H9 (cell line): Measurements from ENCODE around the gene OR2D2. TPM values are rescaled to one million over a fixed set of nuclear protein-coding genes. Genes with fewer than 3 reads are reported as not detected.

Experiments used
- DNase-seq: peaks from one replicate; pipeline ENCODE4 v3.0.0-alpha.2; 2017
- H2AFZ ChIP-seq: one replicate; pipeline ENCODE4 v1.6.1; 2013; ENCODE audit warnings: mild to moderate bottlenecking, low read length, control low read depth, moderate library complexity
- H2AK5ac ChIP-seq: 2 replicates; pipeline ENCODE4 v1.6.1; 2013; ENCODE audit warnings: low read length, control low read depth, mixed read lengths; ENCODE audit not compliant: insufficient read length
- H2BK120ac ChIP-seq: one replicate; pipeline ENCODE4 v1.6.1; 2013; ENCODE audit warnings: low read depth, mild to moderate bottlenecking, low read length, control low read depth, inconsistent platforms; ENCODE audit not compliant: poor library complexity, severe bottlenecking
- H2BK12ac ChIP-seq: 2 replicates; pipeline ENCODE4 v1.6.1; 2013; ENCODE audit warnings: low read length, control low read depth, mixed read lengths, low read depth; ENCODE audit not compliant: insufficient read length
- H2BK15ac ChIP-seq: 2 replicates; pipeline ENCODE4 v1.6.1; 2013; ENCODE audit warnings: low read depth, low read length, control low read depth
- H2BK20ac ChIP-seq: one replicate; pipeline ENCODE4 v1.6.1; 2013; ENCODE audit warnings: low read depth, mild to moderate bottlenecking, low read length, control low read depth, inconsistent platforms; ENCODE audit not compliant: poor library complexity, severe bottlenecking
- H2BK5ac ChIP-seq: 2 replicates; pipeline ENCODE4 v1.6.1; 2013; ENCODE audit warnings: low read length, control low read depth, mixed read lengths; ENCODE audit not compliant: insufficient read length
- H3K14ac ChIP-seq: 2 replicates; pipeline ENCODE4 v1.6.1; 2013; ENCODE audit warnings: low read length, control low read depth; ENCODE audit not compliant: insufficient read depth
- H3K18ac ChIP-seq: 2 replicates; pipeline ENCODE4 v1.6.1; 2013; ENCODE audit warnings: low read depth, mild to moderate bottlenecking, mixed read lengths, low read length, control low read depth; ENCODE audit not compliant: insufficient read length
- H3K23ac ChIP-seq: 2 replicates; pipeline ENCODE4 v1.6.1; 2013; ENCODE audit warnings: low read length, control low read depth, mixed read lengths, low read depth; ENCODE audit not compliant: insufficient read length
- H3K23me2 ChIP-seq: 2 replicates; pipeline ENCODE4 v1.6.1; 2013; ENCODE audit warnings: low read depth, mild to moderate bottlenecking, mixed read lengths, low read length, control low read depth; ENCODE audit not compliant: insufficient read length, poor library complexity, severe bottlenecking
- H3K27ac ChIP-seq: 2 replicates; pipeline ENCODE4 v1.5.1; 2013; ENCODE audit warnings: low read length, control low read depth, mixed read lengths, low read depth; ENCODE audit not compliant: insufficient read length
- H3K27me3 ChIP-seq: 2 replicates; pipeline ENCODE4 v1.6.1; 2013; ENCODE audit warnings: low read length, control low read depth, inconsistent platforms; ENCODE audit not compliant: insufficient read depth
- H3K4ac ChIP-seq: 2 replicates; pipeline ENCODE4 v1.6.1; 2013; ENCODE audit warnings: low read depth, mild to moderate bottlenecking, control low read depth, inconsistent platforms, low read length, moderate library complexity
- H3K4me1 ChIP-seq: 2 replicates; pipeline ENCODE4 v1.6.1; 2013; ENCODE audit warnings: low read length, control low read depth, inconsistent platforms; ENCODE audit not compliant: insufficient read depth
- H3K4me2 ChIP-seq: 2 replicates; pipeline ENCODE4 v1.6.1; 2013; ENCODE audit warnings: low read length, control low read depth, mixed read lengths; ENCODE audit not compliant: insufficient read length, insufficient read depth
- H3K56ac ChIP-seq: 2 replicates; pipeline ENCODE4 v1.6.1; 2013; ENCODE audit warnings: low read depth, mild to moderate bottlenecking, mixed read lengths, low read length, control low read depth; ENCODE audit not compliant: insufficient read length
- H3K79me1 ChIP-seq: 2 replicates; pipeline ENCODE4 v1.6.1; 2013; ENCODE audit warnings: low read depth, mild to moderate bottlenecking, moderate library complexity, low read length, control low read depth, inconsistent platforms; ENCODE audit not compliant: insufficient read depth, poor library complexity, severe bottlenecking
- H3K79me2 ChIP-seq: 2 replicates; pipeline ENCODE4 v1.6.1; 2013; ENCODE audit warnings: low read length, control low read depth, inconsistent platforms; ENCODE audit not compliant: insufficient read depth
- H3K9ac ChIP-seq: 2 replicates; pipeline ENCODE4 v1.6.1; 2013; ENCODE audit warnings: low read length, control low read depth, mixed read lengths; ENCODE audit not compliant: insufficient read length; ENCODE audit errors: extremely low read depth
- H3K9me3 ChIP-seq: one replicate; pipeline ENCODE4 v1.6.1; 2013; ENCODE audit warnings: low read depth, low read length, inconsistent platforms; ENCODE audit not compliant: control insufficient read depth
- H3T11ph ChIP-seq: one replicate; pipeline ENCODE4 v1.6.1; 2013; ENCODE audit warnings: mild to moderate bottlenecking, low read length, control low read depth, inconsistent platforms
- H4K20me1 ChIP-seq: one replicate; pipeline ENCODE4 v1.6.1; 2013; ENCODE audit not compliant: control insufficient read depth, insufficient read length, insufficient read depth
- H4K5ac ChIP-seq: 2 replicates; pipeline ENCODE4 v1.6.1; 2013; ENCODE audit warnings: low read depth, mild to moderate bottlenecking, mixed read lengths, low read length, control low read depth; ENCODE audit not compliant: insufficient read length
- H4K8ac ChIP-seq: replicated peaks from 2 replicates; pipeline ENCODE4 v1.6.1; 2013; ENCODE audit warnings: low read length, control low read depth, mixed read lengths, low read depth; ENCODE audit not compliant: insufficient read length
- H4K91ac ChIP-seq: 2 replicates; pipeline ENCODE4 v1.6.1; 2013; ENCODE audit warnings: low read depth, mild to moderate bottlenecking, moderate library complexity, mixed read lengths, low read length, control low read depth; ENCODE audit not compliant: insufficient read length
- H3K27ac Mint-ChIP-seq, 3 experiments: 2 replicates in 2 of 3; 3 replicates in 1 of 3; pipeline ENCODE4 v1.8.0; 2020 to 2021; ENCODE audit warnings: mixed read lengths in 3 of 3, mild to moderate bottlenecking in 1 of 3, moderate library complexity in 1 of 3
- H3K27me3 Mint-ChIP-seq: 2 replicates; pipeline ENCODE4 v1.8.0; 2021; ENCODE audit warnings: low read depth, mild to moderate bottlenecking, moderate library complexity, mixed read lengths
- H3K36me3 Mint-ChIP-seq, 3 experiments: 2 replicates in 2 of 3; 3 replicates in 1 of 3; pipeline ENCODE4 v1.8.0; 2020 to 2021; ENCODE audit warnings: low read depth in 3 of 3, mixed read lengths in 3 of 3; ENCODE audit not compliant: insufficient read depth in 1 of 3
- H3K4me1 Mint-ChIP-seq, 2 experiments: 2 replicates each; pipeline ENCODE4 v1.8.0; 2020; ENCODE audit warnings: mixed read lengths in 2 of 2
- H3K4me3 Mint-ChIP-seq, 2 experiments: 2 replicates in 1 of 2; 3 replicates in 1 of 2; pipeline ENCODE4 v1.8.0; 2020 to 2021; ENCODE audit warnings: mild to moderate bottlenecking in 2 of 2, mixed read lengths in 2 of 2, moderate library complexity in 1 of 2
- H3K9me3 Mint-ChIP-seq, 2 experiments: 2 replicates in 1 of 2; 3 replicates in 1 of 2; pipeline ENCODE4 v1.8.0; 2020; ENCODE audit warnings: mild to moderate bottlenecking in 2 of 2, mixed read lengths in 2 of 2, moderate library complexity in 1 of 2
- CTCF ChIP-seq: fragments of 200-600 bp; sonication (generic); conservative IDR thresholded peaks from 3 replicates; pipeline ENCODE4 v1.8.0; 2021; ENCODE audit warnings: antibody characterized with exemption, mild to moderate bottlenecking
- WGBS: extraction: QIAGEN DNeasy Blood & Tissue Kit; methylation state at CpG from one replicate; pipeline ENCODE4 v1.1.7; 2013; ENCODE audit warnings: missing lambda C conversion rate, low lambda C conversion rate, mixed read lengths; ENCODE audit not compliant: insufficient read length; ENCODE audit errors: extremely low coverage; 5-methylcytosine and 5-hydroxymethylcytosine counted together
- total RNA-seq: library from RNA; stranded (reverse); gene quantifications from 2 replicates; pipeline ENCODE4 v1.2.1, GENCODE V29; 2021

The OR2D2 gene
- total RNA-seq, 1 experiment from 2014 or later = 0.26 TPM

GRCh38 chr11:6871278-6871677 lies 21.0 kb downstream of the OR2D2 start:
- Mint-ChIP-seq H3K9me3 (no peaks in the 10 kb centered on the region), H3K4me1 (no peaks in the 10 kb centered on the region), H3K27me3 (no peaks in the 10 kb centered on the region), H3K36me3 (no peaks in the 10 kb centered on the region), H3K27ac (no peak overlapping the region), H3K4me3 (no peak overlapping the region)
- H3K9me3 ChIP-seq = no peaks in the 10 kb centered on the region
- H3K79me1 ChIP-seq = no peaks in the 10 kb centered on the region
- no peak overlapping the region for H2BK5ac ChIP-seq
- H3K4ac ChIP-seq = no peak overlapping the region
- no peak for TF ChIP-seq CTCF
- no peak overlapping the region for H3K14ac ChIP-seq
- no peak overlapping the region for H3T11ph ChIP-seq
- no peak overlapping the region for H3K27ac ChIP-seq
- WGBS = no CpG with 5 or more reads among the region's 1 CpG
- H3K79me2 ChIP-seq = no peaks in the 10 kb centered on the region
- H3K4me2 ChIP-seq = no peak overlapping the region
- H3K18ac ChIP-seq = no peak overlapping the region
- no peak for DNase-seq
- no peak overlapping the region for H2BK15ac ChIP-seq
- no peak overlapping the region for H2BK20ac ChIP-seq
- no peak overlapping the region for H4K8ac ChIP-seq
- no peak overlapping the region for H3K56ac ChIP-seq
- H2AK5ac ChIP-seq = no peak overlapping the region
- H2BK120ac ChIP-seq = no peak overlapping the region
- no peak overlapping the region for H2BK12ac ChIP-seq
- no peak overlapping the region for H4K91ac ChIP-seq
- no peaks in the 10 kb centered on the region for H4K20me1 ChIP-seq
- no peak overlapping the region for H3K23ac ChIP-seq
- no peaks in the 10 kb centered on the region for H3K27me3 ChIP-seq
- no peak overlapping the region for H2AFZ ChIP-seq
- no peaks in the 10 kb centered on the region for H3K23me2 ChIP-seq
- H3K4me1 ChIP-seq = no peaks in the 10 kb centered on the region
- H4K5ac ChIP-seq = no peak overlapping the region
- H3K9ac ChIP-seq = no peak overlapping the region
